HFF-Myc (cell line): Measurements from ENCODE around the gene KRT79.
"Not testable (repeated sequence)": the region's sequence is repeated elsewhere in the genome, so short reads cannot be mapped to it uniquely, and the experiment has no call there.

Experiments used
- DNase-seq: peaks from one replicate; pipeline ENCODE4 v3.0.0-alpha.2; 2011; ENCODE audit warnings: low read depth; ENCODE audit errors: extremely low read depth
- H3K4me3 ChIP-seq: replicated peaks from 2 replicates; pipeline ENCODE4 v1.5.1; 2011; ENCODE audit warnings: low read depth, mild to moderate bottlenecking, control low read depth, low read length
- CTCF ChIP-seq: IDR thresholded peaks from 2 replicates; pipeline ENCODE4 v1.5.1; 2012; ENCODE audit warnings: mild to moderate bottlenecking, low read depth, low read length, control low read depth; ENCODE audit errors: missing control alignments

Gene KRT79

GRCh38 chr12:52798003-52798670, 36.0 kb downstream of the KRT79 start:
- TF ChIP-seq CTCF = no peak
- DNase-seq = no peak
- H3K4me3 ChIP-seq = no peak overlapping the region

GRCh38 chr12:52797529-52797894, 36.6 kb downstream of the KRT79 start:
- no peak for DNase-seq
- TF ChIP-seq CTCF = no peak
- H3K4me3 ChIP-seq = no peak overlapping the region

- DNase-seq = no peak
- TF ChIP-seq CTCF = no peak
- no peak overlapping the region for H3K4me3 ChIP-seq
Observed at GRCh38 chr12:52796839-52797528, 37.1 kb downstream of the KRT79 start.

GRCh38 chr12:52796429-52796794, 37.7 kb downstream of the KRT79 start:
- DNase-seq = no peak
- TF ChIP-seq CTCF = no peak

GRCh38 chr12:52795694-52796428, 38.2 kb downstream of the KRT79 start, which contains the start of gene KRT3:
Gene KRT3 (minus strand): TSS chr12:52796117. CDS start chr12:52796042, 75 bp downstream.
- H3K4me3 ChIP-seq = no peak within 1 kb of the TSS
- DNase-seq = no peak
- no peak for TF ChIP-seq CTCF

More at GRCh38 chr12:52796429-52796794, 37.7 kb downstream of the KRT79 start:
- H3K4me3 ChIP-seq = no peak overlapping the region

GRCh38 chr12:52795332-52795674, 38.8 kb downstream of the KRT79 start:
- H3K4me3 ChIP-seq = not testable (repeated sequence)

More at GRCh38 chr12:52795332-52795674, 38.8 kb downstream of the KRT79 start:
- DNase-seq = not testable (repeated sequence)
